Common myeloid progenitor, CD34-positive (primary cell): ENCODE measurements around the gene FLCN.

ENCODE experiments used
- CTCF ChIA-PET: fragments of 350-600 bp; sonication (Branson Sonifier 250); formaldehyde crosslinking; loops from one replicate; lab custom pipeline; 2021; ENCODE audit warnings: antibody characterized with exemption; lab: Charles Lee
- POLR2A ChIA-PET: fragments of 350-600 bp; sonication (Branson Sonifier 250); formaldehyde crosslinking; loops from one replicate; lab custom pipeline; 2021; ENCODE audit warnings: antibody characterized with exemption; lab: Charles Lee
- DNase-seq, 3 donors: peaks; one replicate each; pipeline versions ENCODE4 v3.0.0 to v3.0.0-alpha.2; 2013
- H3K27ac ChIP-seq, 2 experiments: 1 replicate in 1 of 2; 2 replicates in 1 of 2; pipeline ENCODE4 v1.7.0; 2013; ENCODE audit warnings: inconsistent platforms in 2 of 2, low read length in 2 of 2, mild to moderate bottlenecking in 2 of 2, low read depth in 1 of 2, moderate library complexity in 1 of 2; ENCODE audit not compliant: severe bottlenecking in 2 of 2, insufficient read depth in 1 of 2, poor library complexity in 1 of 2
- H3K27me3 ChIP-seq, 5 experiments: replicated peaks in 2 of 5; 1 replicate in 3 of 5; 2 replicates in 2 of 5; pipeline versions ENCODE4 v1.6.1 to v1.7.0; 2013; ENCODE audit warnings: low read length in 4 of 5, mild to moderate bottlenecking in 2 of 5, moderate library complexity in 2 of 5, inconsistent platforms in 1 of 5; ENCODE audit not compliant: insufficient read depth in 5 of 5, control insufficient read depth in 4 of 5
- H3K36me3 ChIP-seq, 4 experiments: 1 replicate in 2 of 4; 2 replicates in 2 of 4; pipeline versions ENCODE4 v1.6.1 to v1.7.0; 2013; ENCODE audit warnings: low read length in 3 of 4, control low read depth in 1 of 4, mild to moderate bottlenecking in 1 of 4; ENCODE audit not compliant: control insufficient read depth in 4 of 4, insufficient read depth in 4 of 4
- H3K4me1 ChIP-seq, 4 experiments: 1 replicate in 3 of 4; 2 replicates in 1 of 4; pipeline versions ENCODE4 v1.6.1 to v1.7.1; 2013; ENCODE audit warnings: low read length in 3 of 4, mild to moderate bottlenecking in 3 of 4, control low read depth in 1 of 4, inconsistent platforms in 1 of 4, moderate library complexity in 1 of 4; ENCODE audit not compliant: control insufficient read depth in 4 of 4, insufficient read depth in 4 of 4; ENCODE audit errors: control extremely low read depth in 1 of 4
- H3K4me3 ChIP-seq, 7 experiments: 1 replicate in 4 of 7; 2 replicates in 3 of 7; pipeline versions ENCODE4 v1.5.1 to v1.7.0; 2013; ENCODE audit warnings: mild to moderate bottlenecking in 7 of 7, low read length in 6 of 7, moderate library complexity in 6 of 7, inconsistent platforms in 2 of 7, low read depth in 2 of 7, control low read depth in 1 of 7; ENCODE audit not compliant: insufficient read depth in 4 of 7, control insufficient read depth in 1 of 7; ENCODE audit errors: extremely low read depth in 1 of 7
- H3K9me3 ChIP-seq, 5 experiments: 1 replicate in 4 of 5; 2 replicates in 1 of 5; pipeline versions ENCODE4 v1.6.1 to v1.7.1; 2013; ENCODE audit warnings: low read length in 4 of 5, mild to moderate bottlenecking in 2 of 5, inconsistent platforms in 1 of 5, low read depth in 1 of 5, moderate library complexity in 1 of 5; ENCODE audit not compliant: control insufficient read depth in 4 of 5, insufficient read depth in 2 of 5; ENCODE audit errors: control extremely low read depth in 1 of 5
- WGBS: methylation state at CpG from one replicate; pipeline ENCODE4 v1.1.5; 2013; ENCODE audit not compliant: insufficient coverage; 5-methylcytosine and 5-hydroxymethylcytosine counted together

Gene FLCN

DNA sequence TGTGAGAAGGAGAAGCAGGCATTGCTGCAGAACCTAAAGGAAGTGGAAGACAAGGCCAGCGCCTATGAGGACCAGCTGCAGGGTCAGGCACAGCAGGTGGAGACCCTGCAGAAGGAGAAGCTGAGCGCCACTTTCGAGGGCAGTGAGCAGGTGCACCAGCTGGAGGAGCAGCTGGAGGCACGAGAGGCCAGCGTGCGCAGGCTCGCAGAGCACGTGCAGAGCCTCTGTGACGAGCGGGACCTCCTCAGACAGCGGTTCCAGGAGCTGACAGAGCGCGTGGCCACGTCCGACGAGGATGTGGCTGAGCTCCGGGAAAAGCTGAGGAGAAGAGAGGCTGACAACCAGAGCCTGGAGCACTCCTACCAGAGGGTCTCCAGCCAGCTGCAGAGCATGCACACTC, 72.3 kb downstream of the FLCN start:
- WGBS, result 98% methylated on average over 16 of the region's 17 CpGs
- CTCF ChIA-PET, result interaction anchor here (0.9 to 2.1 kb wide), 3 partner anchors 9 to 13 kb away, joined by 3 to 4 read pairs (median 4); no protein-coding TSS in a partner anchor
- POLR2A ChIA-PET, result no interaction called here
- Histone ChIP-seq H3K27me3 (no peaks in the 10 kb centered on the region), H3K27ac (no peak overlapping the region), H3K4me1 (no peaks in the 10 kb centered on the region), H3K4me3 (no peak overlapping the region), H3K9me3 (no peaks in the 10 kb centered on the region), H3K36me3 (peaks cover 5 to 96% (median 74%) of the 10 kb centered on the region in 4 experiments)
- DNase-seq, result no peak

DNA sequence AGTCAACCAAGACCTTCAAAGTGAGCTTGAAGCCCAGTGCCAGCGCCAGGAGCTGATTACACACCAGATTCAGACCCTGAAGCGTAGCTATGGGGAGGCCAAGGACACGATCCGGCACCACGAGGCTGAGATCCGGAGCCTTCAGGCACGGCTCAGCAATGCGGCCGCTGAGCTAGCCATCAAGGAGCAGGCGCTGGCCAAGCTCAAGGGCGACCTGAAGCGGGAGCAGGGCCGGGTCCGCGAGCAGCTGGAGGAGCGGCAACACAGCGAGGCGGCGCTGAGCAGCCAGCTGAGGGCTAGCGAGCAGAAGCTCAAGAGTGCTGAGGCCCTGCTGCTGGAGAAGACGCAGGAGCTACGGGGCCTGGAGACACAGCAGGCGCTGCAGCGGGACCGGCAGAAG, 72.8 kb downstream of the FLCN start:
- Histone ChIP-seq H3K36me3 (peaks cover 5 to 96% (median 75%) of the 10 kb centered on the region in 4 experiments), H3K27ac (no peak overlapping the region), H3K4me1 (no peaks in the 10 kb centered on the region), H3K27me3 (no peaks in the 10 kb centered on the region), H3K4me3 (no peak overlapping the region), H3K9me3 (no peaks in the 10 kb centered on the region)
- DNase-seq, result no peak
- WGBS, result 98% methylated on average over 22 of the region's 25 CpGs
- ChIA-PET POLR2A (no interaction called here), CTCF (interaction anchor here (1.1 to 2.1 kb wide), 2 partner anchors 10 to 11 kb away, joined by 4 read pairs; no protein-coding TSS in a partner anchor)
